ENCODE measurements around the gene ACER1.
A peak's percentile ranks its signal among the peaks of the same experiment; 100 is the strongest.

DNA sequence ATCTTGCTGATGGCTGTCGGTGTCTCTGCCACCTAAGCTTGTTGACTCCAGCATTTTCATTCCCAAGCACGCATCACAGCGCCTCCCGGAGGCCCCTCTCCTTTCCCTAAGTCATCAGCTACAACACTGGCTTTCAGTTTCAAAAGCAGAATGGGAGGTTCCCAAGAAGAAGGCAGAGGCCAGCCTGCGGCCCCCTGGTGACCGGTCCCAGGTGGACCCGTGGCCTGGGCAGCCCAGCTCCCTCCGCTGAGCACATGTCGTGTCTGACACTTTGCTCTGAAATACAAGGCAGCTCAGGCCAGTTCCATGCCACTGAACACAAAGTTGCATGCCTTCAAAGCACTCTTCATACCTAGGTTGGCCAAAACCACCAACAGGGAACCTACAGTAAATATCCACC, 62.2 kb downstream of the ACER1 start:
- TF ChIP-seq, protein P1, sequence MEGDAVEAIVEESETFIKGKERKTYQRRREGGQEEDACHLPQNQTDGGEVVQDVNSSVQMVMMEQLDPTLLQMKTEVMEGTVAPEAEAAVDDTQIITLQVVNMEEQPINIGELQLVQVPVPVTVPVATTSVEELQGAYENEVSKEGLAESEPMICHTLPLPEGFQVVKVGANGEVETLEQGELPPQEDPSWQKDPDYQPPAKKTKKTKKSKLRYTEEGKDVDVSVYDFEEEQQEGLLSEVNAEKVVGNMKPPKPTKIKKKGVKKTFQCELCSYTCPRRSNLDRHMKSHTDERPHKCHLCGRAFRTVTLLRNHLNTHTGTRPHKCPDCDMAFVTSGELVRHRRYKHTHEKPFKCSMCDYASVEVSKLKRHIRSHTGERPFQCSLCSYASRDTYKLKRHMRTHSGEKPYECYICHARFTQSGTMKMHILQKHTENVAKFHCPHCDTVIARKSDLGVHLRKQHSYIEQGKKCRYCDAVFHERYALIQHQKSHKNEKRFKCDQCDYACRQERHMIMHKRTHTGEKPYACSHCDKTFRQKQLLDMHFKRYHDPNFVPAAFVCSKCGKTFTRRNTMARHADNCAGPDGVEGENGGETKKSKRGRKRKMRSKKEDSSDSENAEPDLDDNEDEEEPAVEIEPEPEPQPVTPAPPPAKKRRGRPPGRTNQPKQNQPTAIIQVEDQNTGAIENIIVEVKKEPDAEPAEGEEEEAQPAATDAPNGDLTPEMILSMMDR (IDR thresholded peaks at IDR 0.05), result peak in 1 of 5 experiments; percentile 17
- no peak for TF ChIP-seq POLR2A (IDR thresholded peaks at IDR 0.05)
- TF ChIP-seq EP300 (IDR thresholded peaks at IDR 0.05), result no peak

Measured in tibial nerve (tissue), 4 donors.